Panc1 (cell line): ENCODE data around the gene STAT5A.
"Not testable (repeated sequence)": the region's sequence is repeated elsewhere in the genome, so short reads cannot be mapped to it uniquely, and the experiment has no call there.

ENCODE experiments used
- CTCF ChIP-seq: fragments of 450-650 bp; IDR thresholded peaks from 2 replicates; pipeline ENCODE4 v1.5.1; 2017; ENCODE audit warnings: mild to moderate bottlenecking
- POLR2AphosphoS5 ChIP-seq: IDR thresholded peaks from 2 replicates; pipeline ENCODE4 v1.6.1; 2012; ENCODE audit warnings: mild to moderate bottlenecking, low read depth, low read length, moderate library complexity

- TF ChIP-seq CTCF, POLR2AphosphoS5: not testable (repeated sequence)
Measured at GRCh38 chr17:42239576-42239975, 48.7 kb upstream of the STAT5A start.
